ENCODE results near the gene ISCU. TPM values are rescaled to one million over a fixed set of nuclear protein-coding genes. Genes with fewer than 3 reads are reported as not detected.

ISCU gene
- total RNA-seq, 6 experiments from 2014 or later: 36.7 to 81.8 (median 58.4) TPM

DNA sequence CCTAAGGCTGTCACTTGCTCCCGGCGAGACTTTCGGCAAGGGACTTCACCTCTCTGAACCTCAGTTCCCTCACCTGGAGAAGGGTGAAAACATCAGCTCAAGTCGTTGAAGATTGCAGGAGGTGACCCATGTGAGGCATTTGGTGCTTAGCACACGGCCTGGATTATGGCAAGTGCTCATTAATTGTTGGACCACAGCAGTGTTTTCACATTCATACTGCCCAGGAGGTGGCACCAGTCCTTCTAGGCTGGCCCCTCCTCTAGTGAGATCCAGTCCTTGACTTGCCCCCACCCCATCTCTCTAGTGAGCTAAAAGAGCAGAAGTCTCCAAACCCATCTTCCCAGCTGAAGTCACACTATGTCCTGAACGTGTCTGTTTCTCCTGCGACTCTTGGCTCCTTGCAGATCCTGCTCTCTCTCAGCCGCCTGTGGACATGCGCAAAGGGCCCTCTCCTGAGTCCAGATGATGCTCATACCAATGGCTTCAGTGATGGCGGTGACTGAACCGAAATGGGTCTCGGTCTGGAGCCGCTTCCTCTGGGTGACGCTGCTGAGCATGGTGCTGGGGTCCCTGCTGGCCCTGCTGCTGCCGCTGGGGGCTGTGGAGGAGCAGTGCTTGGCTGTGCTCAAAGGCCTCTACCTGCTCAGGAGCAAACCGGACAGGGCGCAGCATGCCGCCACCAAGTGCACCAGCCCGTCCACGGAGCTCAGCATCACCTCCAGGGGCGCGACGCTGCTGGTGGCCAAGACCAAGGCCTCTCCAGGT lies 45.7 kb upstream of the ISCU start:
- 87% methylated on average over 6 of the region's 23 CpGs for WGBS (ENCODE audit: insufficient coverage, low coverage, low lambda C conversion rate, missing lambda C conversion rate)
- TF ChIP-seq, protein P1, sequence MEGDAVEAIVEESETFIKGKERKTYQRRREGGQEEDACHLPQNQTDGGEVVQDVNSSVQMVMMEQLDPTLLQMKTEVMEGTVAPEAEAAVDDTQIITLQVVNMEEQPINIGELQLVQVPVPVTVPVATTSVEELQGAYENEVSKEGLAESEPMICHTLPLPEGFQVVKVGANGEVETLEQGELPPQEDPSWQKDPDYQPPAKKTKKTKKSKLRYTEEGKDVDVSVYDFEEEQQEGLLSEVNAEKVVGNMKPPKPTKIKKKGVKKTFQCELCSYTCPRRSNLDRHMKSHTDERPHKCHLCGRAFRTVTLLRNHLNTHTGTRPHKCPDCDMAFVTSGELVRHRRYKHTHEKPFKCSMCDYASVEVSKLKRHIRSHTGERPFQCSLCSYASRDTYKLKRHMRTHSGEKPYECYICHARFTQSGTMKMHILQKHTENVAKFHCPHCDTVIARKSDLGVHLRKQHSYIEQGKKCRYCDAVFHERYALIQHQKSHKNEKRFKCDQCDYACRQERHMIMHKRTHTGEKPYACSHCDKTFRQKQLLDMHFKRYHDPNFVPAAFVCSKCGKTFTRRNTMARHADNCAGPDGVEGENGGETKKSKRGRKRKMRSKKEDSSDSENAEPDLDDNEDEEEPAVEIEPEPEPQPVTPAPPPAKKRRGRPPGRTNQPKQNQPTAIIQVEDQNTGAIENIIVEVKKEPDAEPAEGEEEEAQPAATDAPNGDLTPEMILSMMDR (IDR thresholded peaks at IDR 0.05): no peak
- TF ChIP-seq POLR2A (IDR thresholded peaks at IDR 0.05): no peak
- intact Hi-C loops (cut with DNase I): no loop called here
- no peak for DNase-seq
- peaks cover 0 to 38% (median 5%) of the 10 kb centered on the region in 4 donors for H3K36me3 ChIP-seq
- H3K27me3 ChIP-seq: no peaks in the 10 kb centered on the region
- H3K4me3 ChIP-seq: no peak overlapping the region
- ATAC-seq: no peak
- no peaks in the 10 kb centered on the region for H3K9me3 ChIP-seq
- no peak overlapping the region for H3K27ac ChIP-seq
- peaks cover 0 to 8% (median 3%) of the 10 kb centered on the region in 4 donors for H3K4me1 ChIP-seq

DNA sequence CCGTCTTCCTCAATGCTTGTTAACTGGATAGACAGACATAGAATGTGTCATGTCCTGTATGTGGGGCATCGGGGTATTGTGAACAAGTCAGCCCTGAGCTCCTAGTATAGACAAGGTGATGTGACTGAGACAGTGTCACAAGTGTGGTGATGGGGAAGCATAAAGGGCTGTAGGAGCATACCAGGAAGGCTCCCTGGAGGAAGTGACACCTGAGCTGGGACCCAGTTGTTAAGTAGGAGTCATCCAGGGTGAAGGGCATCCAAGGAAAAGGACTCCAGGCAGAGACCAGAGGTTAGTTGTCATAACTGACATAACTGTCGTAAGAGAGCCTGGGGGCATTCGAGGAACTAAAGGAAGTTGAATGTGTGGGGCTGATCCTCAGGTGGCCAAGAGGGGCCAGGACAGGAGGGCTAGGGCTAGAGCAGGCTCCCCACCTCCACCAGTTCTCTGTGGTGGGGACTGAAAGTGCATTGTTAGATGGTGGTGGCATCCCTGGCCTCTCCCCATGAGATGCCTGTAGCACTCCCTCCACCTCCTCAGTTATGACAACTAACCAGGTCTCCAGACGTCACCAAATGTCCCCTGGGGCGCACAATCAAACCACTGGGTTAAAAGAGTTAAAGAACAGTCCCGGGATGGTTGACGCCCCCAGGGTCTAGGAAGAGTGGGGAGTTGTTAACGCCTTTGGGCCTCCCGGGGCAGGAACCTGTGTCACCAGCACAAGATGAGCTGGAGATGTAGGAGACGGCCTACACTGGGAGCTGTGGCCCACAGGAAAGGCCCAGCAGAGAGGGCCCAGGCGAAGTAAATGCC lies 44.9 kb upstream of the ISCU start:
- no peak for DNase-seq
- no peak overlapping the region for H3K27ac ChIP-seq
- intact Hi-C loops (cut with DNase I): no loop called here
- 94% methylated on average over 3 of the region's 12 CpGs for WGBS (ENCODE audit: insufficient coverage, low coverage, low lambda C conversion rate, missing lambda C conversion rate)
- peaks cover 0 to 44% (median 9%) of the 10 kb centered on the region in 4 donors for H3K36me3 ChIP-seq
- no peak for ATAC-seq
- H3K4me1 ChIP-seq: peaks cover 0 to 8% (median 3%) of the 10 kb centered on the region in 4 donors
- H3K9me3 ChIP-seq: no peaks in the 10 kb centered on the region
- H3K27me3 ChIP-seq: no peaks in the 10 kb centered on the region
- TF ChIP-seq POLR2A (IDR thresholded peaks at IDR 0.05): no peak
- TF ChIP-seq, protein P1 (IDR thresholded peaks at IDR 0.05): no peak
- H3K4me3 ChIP-seq: no peak overlapping the region

DNA sequence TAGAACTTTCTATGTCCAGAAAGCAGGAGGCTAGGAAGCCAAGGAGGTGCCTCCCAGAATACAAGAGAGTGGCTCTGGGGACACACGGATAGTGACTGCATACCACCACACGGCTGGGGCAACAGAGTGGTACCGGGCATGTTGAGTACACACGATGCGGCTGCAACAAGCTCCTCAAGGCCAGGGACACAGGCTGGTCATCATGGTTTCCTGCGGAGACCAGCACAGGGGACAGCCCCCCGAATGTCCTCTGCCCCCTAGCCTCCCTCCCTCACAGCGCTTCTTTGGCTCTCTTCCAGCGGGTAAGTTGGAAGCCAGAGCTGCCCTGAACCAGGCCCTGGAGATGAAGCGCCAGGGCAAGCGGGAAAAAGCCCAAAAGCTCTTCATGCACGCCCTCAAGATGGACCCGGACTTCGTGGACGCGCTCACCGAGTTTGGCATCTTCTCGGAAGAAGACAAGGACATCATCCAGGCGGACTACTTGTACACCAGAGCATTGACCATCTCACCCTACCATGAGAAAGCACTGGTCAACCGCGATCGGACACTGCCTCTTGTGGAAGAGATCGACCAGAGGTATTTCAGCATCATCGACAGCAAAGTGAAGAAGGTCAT lies 44.2 kb upstream of the ISCU start:
- WGBS (ENCODE audit: insufficient coverage, low coverage, low lambda C conversion rate, missing lambda C conversion rate): 96% methylated on average over 4 of the region's 24 CpGs
- no peak for TF ChIP-seq POLR2A (IDR thresholded peaks at IDR 0.05)
- TF ChIP-seq, protein P1 (IDR thresholded peaks at IDR 0.05): no peak
- H3K27ac ChIP-seq: no peak overlapping the region
- no peak overlapping the region for H3K4me3 ChIP-seq
- H3K36me3 ChIP-seq: peaks cover 0 to 50% (median 14%) of the 10 kb centered on the region in 4 donors
- ATAC-seq (no peak), DNase-seq (no peak)
- intact Hi-C loops (cut with DNase I): no loop called here
- no peaks in the 10 kb centered on the region for H3K9me3 ChIP-seq
- H3K27me3 ChIP-seq: no peaks in the 10 kb centered on the region
- peaks cover 0 to 8% (median 3%) of the 10 kb centered on the region in 4 donors for H3K4me1 ChIP-seq

DNA sequence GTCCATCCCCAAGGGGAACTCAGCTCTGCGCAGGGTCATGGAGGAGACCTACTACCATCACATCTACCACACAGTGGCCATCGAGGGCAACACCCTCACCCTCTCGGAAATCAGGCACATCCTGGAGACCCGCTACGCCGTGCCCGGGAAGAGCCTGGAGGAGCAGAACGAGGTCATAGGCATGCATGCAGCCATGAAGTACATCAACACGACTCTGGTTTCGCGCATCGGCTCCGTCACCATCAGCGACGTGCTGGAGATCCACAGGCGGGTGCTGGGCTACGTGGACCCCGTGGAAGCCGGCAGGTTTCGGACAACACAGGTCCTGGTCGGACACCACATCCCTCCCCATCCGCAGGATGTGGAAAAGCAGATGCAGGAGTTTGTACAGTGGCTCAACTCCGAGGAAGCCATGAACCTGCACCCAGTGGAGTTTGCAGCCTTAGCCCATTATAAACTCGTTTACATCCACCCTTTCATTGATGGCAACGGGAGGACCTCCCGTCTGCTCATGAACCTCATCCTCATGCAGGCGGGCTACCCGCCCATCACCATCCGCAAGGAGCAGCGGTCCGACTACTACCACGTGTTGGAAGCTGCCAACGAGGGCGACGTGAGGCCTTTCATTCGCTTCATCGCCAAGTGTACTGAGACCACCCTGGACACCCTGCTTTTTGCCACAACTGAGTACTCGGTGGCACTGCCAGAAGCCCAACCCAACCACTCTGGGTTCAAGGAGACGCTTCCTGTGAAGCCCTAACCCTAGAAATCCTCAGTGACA lies 43.5 kb upstream of the ISCU start:
- no peaks in the 10 kb centered on the region for H3K9me3 ChIP-seq
- no peak for ATAC-seq
- no peak overlapping the region for H3K27ac ChIP-seq
- 95% methylated on average over 13 of the region's 39 CpGs for WGBS (ENCODE audit: insufficient coverage, low coverage, low lambda C conversion rate, missing lambda C conversion rate)
- H3K4me3 ChIP-seq: no peak overlapping the region
- H3K4me1 ChIP-seq: peaks cover 0 to 8% (median 3%) of the 10 kb centered on the region in 4 donors
- DNase-seq: no peak
- no peaks in the 10 kb centered on the region for H3K27me3 ChIP-seq
- H3K36me3 ChIP-seq: peaks cover 0 to 57% (median 20%) of the 10 kb centered on the region in 4 donors
- TF ChIP-seq, protein P1 (IDR thresholded peaks at IDR 0.05): no peak
- TF ChIP-seq POLR2A (IDR thresholded peaks at IDR 0.05): no peak
- intact Hi-C loops (cut with DNase I): no loop called here
